ENCODE data around the gene CIB4. TPM values are rescaled to one million over a fixed set of nuclear protein-coding genes. Genes with fewer than 3 reads are reported as not detected.

Gene CIB4
- total RNA-seq, 2 experiments from 2014 or later = not detected

DNA sequence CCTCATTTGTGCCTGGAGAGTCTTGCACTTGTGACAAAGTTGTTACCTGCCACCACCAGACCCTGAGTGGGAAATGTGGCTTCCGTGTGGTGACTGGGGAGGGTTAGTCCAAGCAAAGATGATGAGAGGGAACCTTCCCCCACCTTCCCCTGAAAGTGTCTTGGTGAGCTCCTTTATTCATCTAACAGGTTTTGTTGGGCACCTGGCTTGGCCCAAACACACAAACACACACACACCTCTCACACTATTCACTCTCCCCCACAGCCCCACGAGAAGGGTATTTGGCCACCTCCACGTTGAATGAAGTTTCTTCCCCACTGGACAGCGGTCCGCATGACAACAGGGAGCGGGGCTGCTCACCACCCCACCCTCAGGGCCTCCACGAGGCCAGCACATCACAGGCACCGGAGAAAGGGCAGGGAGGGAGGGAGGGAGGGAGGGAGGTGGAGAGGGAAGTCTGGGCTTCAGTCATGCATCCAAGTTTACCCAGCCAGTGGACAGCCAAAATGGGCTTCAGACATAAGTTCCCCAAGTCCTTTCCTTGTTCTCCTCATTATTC is 1.4 kb downstream of the CIB4 start:
- Mint-ChIP-seq H3K27me3 (peaks cover 17% of the 10 kb centered on the region), H3K4me1 (no peaks in the 10 kb centered on the region), H3K9me3 (no peaks in the 10 kb centered on the region), H3K27ac (no peak overlapping the region), H3K4me3 (no peak overlapping the region), H3K36me3 (no peaks in the 10 kb centered on the region)
- DNase-seq = no peak

DNA sequence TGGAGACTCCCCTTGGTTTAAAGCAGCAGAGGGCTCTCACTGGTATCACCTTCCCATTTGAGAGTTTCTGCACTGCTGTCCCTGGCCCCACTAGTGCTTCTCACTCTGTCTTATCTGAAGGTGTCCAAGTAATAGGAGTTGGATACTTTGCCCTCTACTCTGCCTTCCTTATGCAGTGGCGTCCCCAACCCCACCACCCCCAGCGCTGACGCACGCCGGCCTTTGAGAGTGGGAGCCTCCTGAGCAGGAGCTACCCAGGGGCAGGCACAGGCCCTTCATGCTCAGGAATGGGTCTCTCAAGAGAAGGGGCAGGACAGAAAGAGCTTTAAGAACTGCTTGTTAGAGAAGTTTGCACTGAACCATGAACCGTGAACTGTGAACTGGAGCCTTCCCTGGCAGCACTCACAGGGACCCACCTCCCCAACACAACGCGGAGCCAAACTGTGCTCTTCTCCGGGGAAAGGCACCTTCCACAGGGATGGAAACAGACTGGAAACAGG is 3.3 kb downstream of the CIB4 start:
- H3K36me3 Mint-ChIP-seq = no peaks in the 10 kb centered on the region
- H3K4me1 Mint-ChIP-seq = no peaks in the 10 kb centered on the region
- H3K9me3 Mint-ChIP-seq = no peaks in the 10 kb centered on the region
- no peak for DNase-seq
- no peak overlapping the region for H3K4me3 Mint-ChIP-seq
- H3K27me3 Mint-ChIP-seq = peaks cover 9% of the 10 kb centered on the region
- no peak overlapping the region for H3K27ac Mint-ChIP-seq

DNA sequence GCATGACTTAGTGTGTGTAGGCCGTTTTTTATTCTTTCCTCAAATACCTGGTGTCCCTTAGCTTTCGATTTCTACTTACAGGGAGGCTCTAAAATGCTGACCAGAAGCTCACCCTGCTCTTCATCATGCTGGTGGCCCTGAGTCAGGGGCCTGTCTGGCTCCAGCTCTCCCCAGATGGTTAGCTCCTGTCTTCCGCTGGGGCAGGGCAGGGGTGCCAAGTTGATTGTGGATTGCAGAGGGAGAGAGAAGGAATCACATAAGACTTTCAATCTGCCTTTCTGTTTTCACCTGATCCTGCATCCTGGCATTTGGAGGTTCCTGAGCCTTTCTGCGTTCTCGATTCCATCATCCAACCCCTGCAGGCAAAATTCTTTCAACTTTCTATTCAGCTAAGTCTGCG is 4.2 kb downstream of the CIB4 start:
- Mint-ChIP-seq H3K27me3 (peaks cover 9% of the 10 kb centered on the region), H3K9me3 (no peaks in the 10 kb centered on the region), H3K27ac (no peak overlapping the region), H3K4me3 (no peak overlapping the region), H3K4me1 (no peaks in the 10 kb centered on the region), H3K36me3 (no peaks in the 10 kb centered on the region)
- no peak for DNase-seq

DNA sequence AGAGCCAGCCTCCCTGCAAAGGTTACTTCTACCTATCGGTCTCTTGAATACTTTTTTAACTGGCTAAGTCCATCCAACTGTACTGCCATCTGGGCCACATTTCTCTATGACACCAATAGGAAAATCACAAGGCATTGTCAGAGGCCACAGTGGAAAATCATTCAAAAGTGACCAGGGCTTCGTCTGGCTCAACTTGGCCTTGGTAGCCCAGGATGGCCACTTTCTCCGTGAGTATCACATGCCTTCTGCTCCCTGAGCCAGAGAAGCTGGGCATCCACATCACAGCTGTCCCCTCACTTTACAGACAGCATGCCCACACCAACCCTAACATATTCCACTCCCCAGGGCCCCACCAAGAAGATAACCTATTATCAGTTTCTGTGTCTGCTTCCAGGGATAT is 5.8 kb downstream of the CIB4 start:
- H3K36me3 Mint-ChIP-seq = no peaks in the 10 kb centered on the region
- no peaks in the 10 kb centered on the region for H3K4me1 Mint-ChIP-seq
- no peaks in the 10 kb centered on the region for H3K9me3 Mint-ChIP-seq
- no peaks in the 10 kb centered on the region for H3K27me3 Mint-ChIP-seq
- no peak overlapping the region for H3K27ac Mint-ChIP-seq
- no peak for DNase-seq
- H3K4me3 Mint-ChIP-seq = no peak overlapping the region

DNA sequence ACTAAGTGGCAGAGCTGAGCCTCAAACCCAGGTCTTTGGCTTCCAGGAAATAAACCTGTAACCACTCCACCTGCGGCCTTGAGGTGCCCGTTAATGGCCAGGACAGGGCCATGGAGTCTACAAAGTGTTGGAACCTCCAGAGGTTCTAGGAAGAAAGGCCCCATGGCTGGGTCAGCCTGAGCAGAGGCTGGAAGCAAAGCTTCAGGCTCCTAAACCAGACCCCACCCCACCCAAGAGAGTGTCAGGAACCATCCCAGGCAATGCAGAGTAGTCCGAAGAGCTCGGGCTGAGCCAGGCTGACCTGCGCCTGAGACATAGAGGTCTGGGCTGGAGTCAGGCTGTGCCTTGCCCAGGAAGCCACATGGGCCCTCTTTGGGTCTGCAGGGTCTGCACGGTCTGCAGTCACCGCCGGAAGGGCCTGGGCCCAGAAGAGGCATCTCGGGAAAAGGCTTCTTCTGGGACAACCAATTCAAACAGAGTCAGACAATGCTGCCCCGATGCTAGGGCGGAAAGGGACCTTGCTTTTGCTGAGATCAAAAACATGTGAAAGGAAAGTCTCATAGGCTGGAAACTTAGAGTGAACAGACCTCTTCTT is 6.4 kb downstream of the CIB4 start:
- Mint-ChIP-seq H3K4me1 (no peaks in the 10 kb centered on the region), H3K9me3 (no peaks in the 10 kb centered on the region), H3K27ac (no peak overlapping the region), H3K4me3 (no peak overlapping the region), H3K36me3 (no peaks in the 10 kb centered on the region), H3K27me3 (no peaks in the 10 kb centered on the region)
- no peak for DNase-seq

DNA sequence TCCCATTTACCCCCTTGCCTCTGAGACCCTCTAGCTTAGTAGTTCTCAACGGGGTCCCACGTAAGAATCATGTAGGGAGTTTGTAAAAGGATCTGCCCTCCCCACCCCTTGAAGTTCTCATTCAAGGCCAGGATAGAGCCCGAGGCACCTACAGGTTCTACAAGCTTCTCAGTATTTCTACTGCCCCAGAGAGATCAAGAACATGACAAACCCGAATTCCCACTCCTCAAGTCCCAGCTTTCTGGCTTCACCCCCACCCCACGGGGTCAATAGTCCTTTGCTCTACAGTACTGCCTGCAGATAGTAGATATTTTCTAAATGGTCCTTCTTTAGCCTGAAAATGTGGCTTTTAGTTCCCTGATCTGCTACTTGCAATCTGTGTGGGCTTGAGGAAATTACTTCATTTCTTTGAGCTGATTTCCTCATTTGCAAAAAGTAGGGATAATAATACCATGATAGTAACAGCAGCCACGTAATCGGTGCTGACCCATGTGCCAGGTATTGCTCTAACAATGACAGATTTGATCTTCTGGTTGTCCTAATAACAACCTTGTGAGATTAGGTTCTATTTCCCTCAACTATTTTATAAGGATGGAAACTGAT is 7.1 kb downstream of the CIB4 start:
- Mint-ChIP-seq H3K4me1 (no peaks in the 10 kb centered on the region), H3K36me3 (no peaks in the 10 kb centered on the region), H3K4me3 (no peak overlapping the region), H3K9me3 (no peaks in the 10 kb centered on the region), H3K27ac (no peak overlapping the region), H3K27me3 (no peaks in the 10 kb centered on the region)
- DNase-seq = no peak

DNA sequence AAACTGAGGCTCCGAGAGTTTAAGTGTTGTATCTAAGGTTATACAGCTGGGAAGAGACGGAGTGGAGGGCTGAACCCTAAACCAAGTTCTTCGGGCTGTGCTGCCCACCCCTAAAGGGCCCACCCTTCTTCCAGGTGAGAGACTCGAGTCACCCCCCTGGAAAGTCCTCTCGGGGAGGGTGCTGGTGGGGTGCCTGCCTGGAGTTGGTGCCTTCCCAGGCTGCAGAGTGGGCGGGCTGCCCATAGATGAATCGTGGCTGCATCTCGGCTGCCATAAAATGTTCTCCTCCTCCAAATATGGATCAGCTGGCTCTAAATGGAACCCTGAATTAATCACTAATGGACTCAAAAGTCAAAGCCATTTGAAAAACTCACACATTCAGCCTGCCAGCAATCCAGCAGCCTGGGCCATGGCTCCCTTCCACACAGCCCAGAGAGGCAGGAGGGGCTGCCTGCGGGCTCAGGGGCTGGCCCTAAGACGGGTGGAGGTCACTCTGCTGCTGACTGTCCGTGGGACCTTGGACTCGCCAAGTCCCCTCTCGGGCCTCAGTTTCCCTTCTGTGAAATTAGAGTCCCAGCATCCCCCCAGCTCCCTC is 7.7 kb downstream of the CIB4 start:
- Mint-ChIP-seq H3K4me1 (no peaks in the 10 kb centered on the region), H3K27me3 (no peaks in the 10 kb centered on the region), H3K27ac (no peak overlapping the region), H3K4me3 (no peak overlapping the region), H3K36me3 (no peaks in the 10 kb centered on the region), H3K9me3 (no peaks in the 10 kb centered on the region)
- DNase-seq = no peak

DNA sequence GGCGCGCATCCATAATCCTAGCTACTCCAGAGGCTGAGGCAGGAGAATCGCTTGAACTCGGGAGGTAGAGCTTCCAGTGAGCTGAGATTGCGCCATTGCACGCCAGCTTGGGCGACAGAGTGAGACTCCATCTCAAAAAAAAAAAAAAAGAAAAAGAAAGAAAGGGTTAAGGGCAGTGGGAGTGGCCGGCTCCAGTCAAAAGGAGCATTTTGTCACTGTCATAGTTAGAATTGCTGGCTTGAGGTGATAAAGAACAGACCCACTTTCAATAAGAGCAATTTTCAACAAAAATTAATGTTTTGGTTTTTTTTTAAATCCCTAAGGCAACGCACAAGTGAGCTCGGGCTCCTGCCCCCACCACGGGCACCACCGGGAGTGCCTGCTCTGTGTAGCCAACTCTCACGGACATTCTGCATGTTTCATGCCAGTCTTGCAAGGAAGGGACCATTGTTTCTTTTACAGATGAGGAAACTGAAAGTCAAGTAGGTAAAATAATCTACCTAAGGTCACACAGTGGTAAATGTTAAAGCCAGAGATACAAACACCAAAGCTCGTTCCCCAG is 8.5 kb downstream of the CIB4 start:
- H3K27ac Mint-ChIP-seq = no peak overlapping the region
- DNase-seq = no peak
- no peak overlapping the region for H3K4me3 Mint-ChIP-seq
- no peaks in the 10 kb centered on the region for H3K9me3 Mint-ChIP-seq
- H3K27me3 Mint-ChIP-seq = no peaks in the 10 kb centered on the region
- no peaks in the 10 kb centered on the region for H3K36me3 Mint-ChIP-seq
- no peaks in the 10 kb centered on the region for H3K4me1 Mint-ChIP-seq

DNA sequence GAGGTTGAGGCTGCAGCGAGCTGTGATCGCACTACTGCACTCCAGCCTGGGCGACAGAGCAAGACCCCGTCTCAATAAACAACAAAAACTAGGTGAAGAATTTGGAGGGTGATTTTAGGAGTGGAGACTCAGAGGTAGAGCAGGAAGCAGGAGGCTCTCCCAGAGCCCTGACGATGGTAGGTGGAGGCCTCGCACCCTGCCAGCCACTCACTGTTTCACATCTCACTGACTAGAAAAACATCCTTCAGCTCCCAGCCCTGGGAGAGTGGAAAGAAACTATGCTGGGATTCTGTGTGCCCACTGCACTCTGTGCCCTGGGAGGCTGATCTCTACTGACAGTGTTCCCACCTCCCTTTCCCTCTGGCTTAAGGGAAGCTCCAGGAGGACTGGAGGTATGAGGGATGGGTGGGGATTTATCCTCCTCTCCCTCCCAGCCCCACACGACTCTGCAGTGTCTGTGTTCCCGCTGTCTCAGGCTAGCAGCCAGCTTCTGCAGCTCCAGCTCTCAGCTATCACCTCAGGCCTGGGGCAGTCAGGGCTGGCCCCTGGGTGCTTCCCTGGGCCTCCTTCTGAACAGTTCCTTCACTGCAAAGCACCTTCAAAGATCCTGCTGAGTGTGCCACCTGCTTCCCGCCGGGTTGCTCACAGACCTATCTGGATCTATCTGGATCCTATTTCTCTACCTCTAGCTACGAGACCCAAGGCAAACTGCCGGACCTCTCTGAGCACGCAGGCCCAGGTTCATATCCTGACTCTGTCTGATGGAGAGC is 9.6 kb downstream of the CIB4 start:
- no peak for DNase-seq
- Mint-ChIP-seq H3K27me3 (no peaks in the 10 kb centered on the region), H3K9me3 (no peaks in the 10 kb centered on the region), H3K4me1 (no peaks in the 10 kb centered on the region), H3K4me3 (no peak overlapping the region), H3K36me3 (no peaks in the 10 kb centered on the region), H3K27ac (no peak overlapping the region)

DNA sequence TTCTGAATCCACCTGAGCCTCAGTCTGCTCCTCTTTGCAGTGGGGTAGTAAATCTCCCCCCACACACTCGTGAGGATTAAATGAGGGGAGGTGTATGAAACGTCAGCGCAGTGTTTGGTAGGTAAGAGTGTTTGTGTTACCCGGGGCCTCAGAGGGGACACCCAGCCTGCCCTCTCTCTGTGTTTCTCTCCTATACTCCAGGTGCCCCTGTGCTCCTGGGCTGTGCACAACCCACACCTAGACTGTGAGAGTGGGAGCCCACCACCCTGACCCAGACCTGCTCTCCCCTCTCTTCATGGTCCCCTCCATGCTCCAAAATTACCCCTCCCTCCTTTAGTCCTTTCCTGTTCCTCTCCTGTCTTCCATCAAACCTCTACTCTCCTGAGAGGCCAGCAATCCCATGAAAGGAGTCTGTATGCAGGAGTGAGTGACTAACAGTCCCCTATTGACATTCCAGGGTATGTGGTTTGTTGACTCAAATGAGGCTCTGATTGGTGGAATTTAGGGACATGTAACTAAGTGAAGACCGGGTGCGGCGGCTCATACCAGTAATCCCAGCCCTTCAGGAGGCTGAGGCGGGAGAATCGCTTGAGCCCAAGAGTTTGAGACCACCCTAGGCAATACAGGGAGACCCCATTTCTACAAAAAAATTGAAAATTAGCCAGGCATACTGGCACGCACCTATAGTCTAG is 10.4 kb downstream of the CIB4 start:
- Mint-ChIP-seq H3K4me1 (no peaks in the 10 kb centered on the region), H3K27me3 (no peaks in the 10 kb centered on the region)

DNA sequence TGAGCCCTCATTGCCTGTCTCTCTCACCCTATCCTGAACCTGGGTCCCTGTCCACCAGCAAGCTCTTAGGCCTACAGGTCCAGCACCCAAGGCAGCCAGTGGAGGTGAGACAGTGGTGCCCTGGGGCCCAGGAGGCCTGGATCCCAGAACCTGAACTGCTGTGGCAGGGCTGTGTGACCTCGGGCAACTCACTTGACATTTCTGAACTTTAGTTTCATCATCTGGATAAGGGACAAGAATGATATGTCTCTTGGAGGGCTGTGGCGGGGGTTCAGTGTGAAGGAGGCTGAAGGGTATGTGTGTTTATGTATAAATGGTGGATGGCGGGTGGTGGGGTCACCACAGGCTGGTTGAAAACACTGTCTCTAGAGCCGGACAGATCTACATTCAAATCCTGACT is 10.9 kb downstream of the CIB4 start:
- H3K4me1 Mint-ChIP-seq = no peaks in the 10 kb centered on the region
- no peaks in the 10 kb centered on the region for H3K9me3 Mint-ChIP-seq
- H3K27ac Mint-ChIP-seq = no peak overlapping the region
- H3K4me3 Mint-ChIP-seq = no peak overlapping the region
- no peak for DNase-seq
- H3K36me3 Mint-ChIP-seq = no peaks in the 10 kb centered on the region
- H3K27me3 Mint-ChIP-seq = no peaks in the 10 kb centered on the region

More for the DNA sequence above, 10.4 kb downstream of the CIB4 start:
- no peaks in the 10 kb centered on the region for H3K36me3 Mint-ChIP-seq
- H3K4me3 Mint-ChIP-seq = no peak overlapping the region
- no peaks in the 10 kb centered on the region for H3K9me3 Mint-ChIP-seq
- no peak for DNase-seq
- H3K27ac Mint-ChIP-seq = no peak overlapping the region

DNA sequence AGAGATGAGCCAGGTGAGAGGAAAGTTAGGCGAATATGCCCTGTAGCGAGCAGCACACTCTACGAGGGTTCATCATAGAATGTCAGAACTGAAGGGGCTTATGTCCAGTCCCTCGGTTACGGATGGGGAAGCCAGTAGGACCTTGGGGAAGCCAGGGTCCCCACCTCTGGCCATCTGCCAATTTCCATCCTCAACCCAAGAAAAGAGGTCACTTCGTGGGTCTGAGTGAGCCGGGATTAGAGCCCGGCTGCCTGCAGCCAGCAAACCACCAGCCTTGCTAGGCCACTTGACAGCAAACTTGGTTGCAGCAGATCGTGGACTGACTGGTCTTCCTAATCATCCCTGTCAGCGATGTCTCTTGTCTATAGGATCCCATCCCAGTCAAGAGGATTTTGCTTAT is 11.4 kb downstream of the CIB4 start:
- no peak for DNase-seq
- H3K9me3 Mint-ChIP-seq = no peaks in the 10 kb centered on the region
- H3K27me3 Mint-ChIP-seq = no peaks in the 10 kb centered on the region
- no peak overlapping the region for H3K27ac Mint-ChIP-seq
- no peak overlapping the region for H3K4me3 Mint-ChIP-seq
- no peaks in the 10 kb centered on the region for H3K36me3 Mint-ChIP-seq
- H3K4me1 Mint-ChIP-seq = no peaks in the 10 kb centered on the region

DNA sequence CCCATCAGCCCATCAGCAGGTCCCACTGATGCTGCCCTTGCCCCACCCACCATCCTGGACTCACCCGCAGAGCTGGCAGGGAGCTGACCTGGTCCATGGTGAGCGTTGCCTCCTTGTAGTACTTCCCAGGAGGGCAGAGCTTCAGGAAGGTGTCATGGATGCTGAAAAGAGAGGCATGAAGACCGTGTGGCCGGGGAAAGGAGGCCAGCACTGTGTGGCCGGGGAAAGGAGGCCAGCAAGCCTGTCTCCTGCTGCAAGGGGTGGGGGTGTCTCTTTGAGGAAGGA is 11.9 kb downstream of the CIB4 start:
- no peaks in the 10 kb centered on the region for H3K36me3 Mint-ChIP-seq
- no peaks in the 10 kb centered on the region for H3K27me3 Mint-ChIP-seq
- H3K27ac Mint-ChIP-seq = no peak overlapping the region
- DNase-seq = no peak
- H3K9me3 Mint-ChIP-seq = no peaks in the 10 kb centered on the region
- no peaks in the 10 kb centered on the region for H3K4me1 Mint-ChIP-seq
- H3K4me3 Mint-ChIP-seq = no peak overlapping the region

DNA sequence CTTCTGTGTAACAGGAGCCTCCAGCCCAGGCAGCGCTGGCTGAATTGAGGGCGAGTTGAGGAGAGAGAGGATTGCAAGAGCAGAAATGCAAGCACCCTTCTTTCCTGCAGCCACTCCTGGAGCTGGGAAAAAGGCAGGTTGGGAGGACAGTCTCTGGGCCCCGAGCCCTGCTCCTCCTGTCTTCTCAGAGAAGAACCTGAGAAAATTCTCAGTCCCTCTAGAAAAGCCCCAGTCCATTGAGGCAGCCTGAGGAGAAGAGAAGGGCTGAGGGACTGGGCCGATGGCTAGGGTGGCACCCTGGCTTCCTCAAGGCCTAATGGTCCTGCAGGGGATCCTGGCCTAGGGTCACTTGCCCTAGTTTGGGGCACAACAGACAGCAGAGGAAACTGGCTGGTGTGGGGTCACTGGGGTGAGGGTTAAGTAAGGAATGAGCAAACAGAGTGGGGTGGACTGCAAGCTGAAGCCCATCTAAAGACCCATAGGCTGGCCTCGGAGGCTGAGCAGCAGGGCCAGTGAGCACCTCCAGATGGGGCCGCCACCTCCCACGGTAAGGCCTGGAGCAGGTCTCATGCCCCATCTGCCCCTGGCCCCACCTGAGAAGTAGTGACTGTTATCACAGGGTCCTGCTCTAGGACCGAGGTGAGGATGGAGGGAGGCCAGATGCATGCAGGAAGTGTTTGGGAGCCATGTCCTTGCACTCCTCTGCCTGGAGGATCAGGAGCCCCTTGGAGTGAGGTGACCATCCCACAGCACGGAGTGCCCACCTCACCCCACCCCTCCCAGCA is 12.4 kb downstream of the CIB4 start:
- no peak overlapping the region for H3K27ac Mint-ChIP-seq
- H3K9me3 Mint-ChIP-seq = no peaks in the 10 kb centered on the region
- no peak overlapping the region for H3K4me3 Mint-ChIP-seq
- DNase-seq = no peak
- H3K36me3 Mint-ChIP-seq = no peaks in the 10 kb centered on the region
- H3K4me1 Mint-ChIP-seq = no peaks in the 10 kb centered on the region
- no peaks in the 10 kb centered on the region for H3K27me3 Mint-ChIP-seq
